Stimulated activated effector memory CD8-positive, alpha-beta T cell treated with anti-CD3 and anti-CD28 coated beads, Interleukin-12 subunit alpha, Interleukin-12 subunit beta, amount 100 ng/mL, for 72 hours (primary cell): ENCODE results near the gene AMFR.
"Not testable (repeated sequence)": the region's sequence is repeated elsewhere in the genome, so short reads cannot be mapped to it uniquely, and the experiment has no call there.

Experiments
- ATAC-seq: fragments of 150-1000 bp; cut with Tn5 transposase; 2 replicates; pipeline ENCODE4 v1.10.0; 2021
- DNase-seq, 2 donors: peaks; one replicate each; pipeline ENCODE4 v3.0.0; 2021 to 2022; ENCODE audit warnings: low spot score in 2 of 2
- H3K27ac Mint-ChIP-seq: one replicate; pipeline ENCODE4 v1.8.0; 2022; ENCODE audit warnings: mild to moderate bottlenecking, mixed read lengths
- H3K36me3 Mint-ChIP-seq: one replicate; pipeline ENCODE4 v1.8.0; 2022; ENCODE audit warnings: mild to moderate bottlenecking, mixed read lengths
- H3K4me1 Mint-ChIP-seq: one replicate; pipeline ENCODE4 v1.8.0; 2022; ENCODE audit warnings: mixed read lengths
- H3K4me3 Mint-ChIP-seq: one replicate; pipeline ENCODE4 v1.8.0; 2022; ENCODE audit warnings: mild to moderate bottlenecking, mixed read lengths
- H3K9me3 Mint-ChIP-seq: one replicate; pipeline ENCODE4 v1.8.0; 2022; ENCODE audit warnings: mixed read lengths

AMFR gene

DNA sequence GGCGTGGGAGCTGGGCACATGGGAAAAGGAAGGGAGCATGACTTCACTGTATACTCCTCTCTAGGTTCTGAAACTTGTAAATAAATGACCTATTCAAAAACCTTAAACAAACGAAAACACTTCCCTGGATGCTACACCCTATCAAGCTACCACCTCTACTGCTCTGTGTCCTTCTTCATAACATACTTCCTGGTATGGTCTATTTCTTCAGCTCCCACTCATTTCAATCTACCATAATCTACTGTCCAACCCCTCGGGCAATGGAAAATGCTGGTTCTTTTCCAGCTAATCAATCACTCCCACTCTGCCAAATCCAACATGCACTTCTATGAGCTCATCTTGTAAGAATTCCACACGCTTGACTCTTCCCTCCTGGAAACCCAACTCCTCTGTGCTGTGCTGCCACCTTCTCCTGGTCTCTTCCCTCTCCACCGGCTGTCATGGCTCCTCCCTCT, 42.4 kb downstream of the AMFR start:
- DNase-seq = no peak

DNA sequence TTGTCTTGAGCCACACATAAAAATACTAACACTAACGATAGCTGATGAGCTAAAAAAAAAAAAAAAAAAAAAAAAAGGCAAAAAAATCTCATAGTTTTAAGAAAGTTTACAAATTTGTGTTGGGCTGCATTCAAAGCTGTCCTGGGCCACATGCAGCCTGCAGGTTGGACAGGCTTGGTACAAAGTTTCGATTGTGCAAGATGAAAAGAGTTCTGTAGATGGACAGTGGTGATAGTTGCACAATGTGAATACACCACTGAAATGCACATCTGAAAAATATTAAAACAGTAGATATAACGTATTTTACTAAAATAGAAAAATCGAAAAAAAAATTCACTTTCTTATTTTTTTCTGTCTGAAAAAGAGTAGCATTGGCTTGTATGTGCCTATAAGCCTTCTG, 42.9 kb downstream of the AMFR start:
- Mint-ChIP-seq H3K36me3 (peaks cover 75% of the 10 kb centered on the region), H3K27ac (no peak overlapping the region), H3K4me3 (no peak overlapping the region), H3K4me1 (no peaks in the 10 kb centered on the region), H3K9me3 (peaks cover 16% of the 10 kb centered on the region)
- no peak for DNase-seq
- no peak for ATAC-seq

More for the DNA sequence above, 42.4 kb downstream of the AMFR start:
- Mint-ChIP-seq H3K4me3 (no peak overlapping the region), H3K9me3 (peaks cover 16% of the 10 kb centered on the region), H3K27ac (no peak overlapping the region), H3K36me3 (peaks cover 76% of the 10 kb centered on the region), H3K4me1 (no peaks in the 10 kb centered on the region)
- no peak for ATAC-seq

DNA sequence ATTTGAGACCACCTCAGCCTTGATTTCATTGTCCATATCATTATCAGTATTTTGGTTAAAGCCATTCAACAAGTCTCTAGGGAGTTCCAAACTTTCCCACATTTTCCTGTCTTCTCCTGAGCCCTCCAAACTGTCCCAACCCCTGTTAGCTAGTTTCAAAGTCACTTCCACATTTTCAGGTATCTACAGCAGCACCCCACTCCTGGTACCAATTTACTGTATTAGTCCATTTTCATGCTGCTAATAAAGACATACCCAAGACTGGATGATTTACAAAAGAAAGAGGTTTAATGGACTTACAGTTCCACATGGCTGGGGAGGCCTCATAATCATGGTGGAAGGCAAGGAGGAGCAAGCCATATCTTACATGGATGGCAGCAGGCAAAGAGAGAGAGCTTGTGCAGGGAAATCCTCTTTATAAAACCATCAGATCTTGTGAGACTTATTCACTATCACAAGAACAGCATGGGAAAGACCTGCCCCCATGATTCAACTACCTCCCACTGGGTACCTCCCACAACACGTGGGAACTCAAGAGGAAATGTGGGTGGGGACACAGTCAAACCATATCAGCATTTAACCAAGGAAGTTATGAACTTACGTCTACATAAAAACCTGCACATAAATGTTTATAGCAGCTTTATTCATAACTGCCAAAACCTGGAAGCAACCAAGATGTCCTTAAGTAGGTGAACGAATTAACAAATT, 44.4 kb downstream of the AMFR start:
- H3K4me3 Mint-ChIP-seq, ATAC-seq, DNase-seq, H3K27ac Mint-ChIP-seq, H3K4me1 Mint-ChIP-seq: not testable (repeated sequence)
- peaks cover 16% of the 10 kb centered on the region for H3K9me3 Mint-ChIP-seq
- H3K36me3 Mint-ChIP-seq = peaks cover 72% of the 10 kb centered on the region

DNA sequence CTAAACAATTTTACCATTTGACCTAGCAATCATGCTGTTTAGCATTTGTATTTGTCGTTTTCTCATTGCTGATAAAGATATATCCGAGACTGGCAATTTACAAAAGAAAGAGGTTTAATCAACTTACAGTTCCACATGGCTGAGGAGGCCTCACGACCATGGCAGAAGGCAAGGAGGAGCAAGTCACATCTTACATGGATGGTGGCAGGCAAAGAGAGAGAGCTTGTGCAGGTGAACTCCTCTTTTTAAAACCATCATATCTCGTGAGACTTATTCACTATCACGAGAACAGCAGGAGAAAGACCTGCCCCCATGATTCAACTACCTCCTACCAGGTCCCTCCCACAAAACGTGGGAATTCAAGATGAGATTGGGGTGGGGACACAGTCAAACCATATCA, 46.3 kb downstream of the AMFR start:
- H3K4me3 Mint-ChIP-seq, H3K4me1 Mint-ChIP-seq, H3K27ac Mint-ChIP-seq, DNase-seq, ATAC-seq: not testable (repeated sequence)
- H3K36me3 Mint-ChIP-seq = peaks cover 59% of the 10 kb centered on the region
- peaks cover 16% of the 10 kb centered on the region for H3K9me3 Mint-ChIP-seq

DNA sequence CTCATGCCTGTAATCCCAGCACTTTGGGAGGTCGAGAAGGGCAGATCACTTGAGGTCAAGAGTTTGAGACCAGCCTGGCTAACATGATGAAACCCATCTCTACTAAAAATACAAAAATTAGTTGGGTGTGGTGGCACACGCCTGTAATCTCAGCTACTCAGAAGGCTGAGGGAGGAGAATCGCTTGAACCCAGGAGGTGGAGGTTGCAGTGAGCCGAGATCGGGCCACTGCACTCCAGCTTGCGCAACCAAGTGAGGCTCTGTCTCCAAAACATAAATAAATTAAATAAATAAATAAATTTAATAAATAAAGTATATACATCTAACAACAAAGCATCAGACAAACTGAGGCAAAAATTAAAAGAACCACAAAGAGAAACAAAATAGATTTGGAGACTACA, 49.6 kb downstream of the AMFR start:
- not testable (repeated sequence) for H3K9me3 Mint-ChIP-seq, H3K4me1 Mint-ChIP-seq, ATAC-seq, H3K4me3 Mint-ChIP-seq, DNase-seq, H3K27ac Mint-ChIP-seq
- peaks cover 39% of the 10 kb centered on the region for H3K36me3 Mint-ChIP-seq

DNA sequence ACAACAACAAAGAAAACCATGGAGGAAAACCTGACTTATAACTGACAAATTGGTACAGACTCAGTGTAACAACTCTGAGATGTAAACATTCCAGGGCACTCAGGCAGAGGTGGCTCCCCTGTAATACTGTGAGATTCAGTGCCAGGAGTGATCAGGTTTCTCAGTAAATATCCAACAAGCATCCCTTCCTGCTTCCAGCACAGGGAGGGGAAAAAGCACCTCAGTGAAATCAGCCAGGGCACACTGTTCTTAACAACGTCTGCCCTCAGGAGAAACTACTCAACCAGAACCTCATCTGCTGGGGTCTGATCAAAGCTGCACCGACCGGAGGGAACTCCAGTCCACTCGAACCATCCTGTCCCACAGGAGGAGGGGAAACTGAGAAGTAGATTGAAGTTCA, 52.3 kb downstream of the AMFR start:
- ATAC-seq (no peak), DNase-seq (no peak)
- Mint-ChIP-seq H3K9me3 (no peaks in the 10 kb centered on the region), H3K27ac (no peak overlapping the region), H3K4me1 (peaks cover 9% of the 10 kb centered on the region), H3K4me3 (no peak overlapping the region), H3K36me3 (peaks cover 34% of the 10 kb centered on the region)

DNA sequence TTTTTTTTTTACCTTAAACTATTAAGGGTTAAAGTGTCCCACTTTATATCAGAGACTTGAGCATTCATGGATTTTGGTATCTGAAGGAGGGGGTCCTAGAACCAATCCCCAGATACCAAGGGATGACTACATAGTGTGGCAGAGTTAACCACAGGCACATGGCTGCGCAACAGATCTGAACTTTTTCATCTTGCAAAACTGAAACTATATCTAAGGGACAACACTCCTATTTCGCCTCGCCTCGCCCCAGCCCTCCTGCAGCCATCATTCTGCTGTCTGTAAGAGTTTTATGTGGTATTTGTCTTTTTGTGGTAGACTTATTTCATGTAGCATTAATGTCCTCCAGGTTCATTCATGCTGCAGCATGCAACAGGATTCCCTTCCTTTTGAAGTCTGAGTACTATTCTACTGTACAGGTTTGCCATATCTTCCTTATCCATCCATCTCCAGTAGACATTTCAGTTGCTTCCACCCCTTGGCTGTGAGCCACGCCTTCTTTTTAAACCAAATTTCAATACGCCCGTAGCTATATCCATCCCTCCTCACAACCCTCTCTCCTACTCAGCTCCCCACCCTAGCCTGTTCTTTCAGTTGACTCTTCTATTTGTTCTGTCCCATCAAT, 53.2 kb downstream of the AMFR start:
- H3K36me3 Mint-ChIP-seq = peaks cover 42% of the 10 kb centered on the region
- peaks cover 9% of the 10 kb centered on the region for H3K4me1 Mint-ChIP-seq
- no peak overlapping the region for H3K4me3 Mint-ChIP-seq
- DNase-seq (no peak), ATAC-seq (no peak)
- H3K27ac Mint-ChIP-seq = peak overlapping the region; percentile 46
- H3K9me3 Mint-ChIP-seq = no peaks in the 10 kb centered on the region

DNA sequence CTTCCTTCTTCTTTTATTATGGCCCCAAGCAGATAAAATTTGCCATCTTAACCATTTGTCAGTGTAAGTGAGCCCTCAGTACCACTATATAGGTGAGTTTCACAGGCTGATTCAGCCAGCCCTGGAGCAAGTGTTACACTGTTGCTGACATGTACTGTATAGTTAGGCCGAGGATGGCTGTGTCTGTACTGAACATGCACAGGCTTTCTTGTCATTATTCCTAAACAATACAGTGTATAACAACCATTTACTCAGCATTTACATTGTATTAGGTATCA, 53.7 kb downstream of the AMFR start:
- Mint-ChIP-seq H3K4me1 (peaks cover 9% of the 10 kb centered on the region), H3K36me3 (peaks cover 46% of the 10 kb centered on the region), H3K4me3 (no peak overlapping the region), H3K27ac (peak overlapping the region; percentile 46), H3K9me3 (no peaks in the 10 kb centered on the region)
- DNase-seq (no peak), ATAC-seq (no peak)

DNA sequence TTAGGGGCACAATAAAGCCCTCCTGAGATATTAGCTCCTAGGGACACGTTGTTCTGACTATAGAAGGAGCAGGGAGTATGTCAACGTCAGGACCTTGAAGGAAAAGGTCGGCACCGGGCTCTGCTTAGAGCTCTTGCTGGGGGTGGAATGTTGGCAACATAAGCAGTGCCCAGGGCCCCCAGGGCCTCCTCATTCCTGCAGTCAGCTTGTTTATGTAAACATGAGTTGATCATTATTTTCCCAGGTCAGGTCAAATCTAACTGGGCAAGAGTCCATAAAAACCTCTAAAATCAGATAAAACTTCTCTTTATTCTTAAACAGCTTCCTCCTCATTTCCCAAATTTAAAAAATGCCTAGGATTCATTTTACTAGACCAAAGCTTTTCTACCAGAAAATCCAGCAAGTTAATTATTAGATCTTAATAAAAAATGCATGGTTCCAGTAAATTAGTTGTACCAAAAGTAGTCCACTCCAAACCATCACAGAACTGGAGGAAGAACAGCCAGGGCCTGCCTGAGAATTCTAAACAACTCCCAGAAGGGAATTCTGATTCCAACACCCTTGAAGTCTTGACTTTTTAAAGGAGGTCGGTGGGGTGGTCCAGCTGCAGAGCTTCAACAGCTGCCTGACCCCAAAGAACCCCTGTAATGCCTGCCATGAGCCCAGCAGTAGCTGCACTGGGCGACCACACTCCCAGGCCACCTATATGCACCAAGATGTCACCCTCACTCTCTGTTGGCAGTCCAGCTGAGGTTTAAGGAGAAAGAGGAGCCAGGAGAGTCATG, 54.3 kb downstream of the AMFR start:
- DNase-seq (no peak), ATAC-seq (no peak)
- Mint-ChIP-seq H3K27ac (peak overlapping the region; percentile 46), H3K4me1 (peaks cover 9% of the 10 kb centered on the region), H3K4me3 (no peak overlapping the region), H3K36me3 (peaks cover 51% of the 10 kb centered on the region), H3K9me3 (no peaks in the 10 kb centered on the region)

DNA sequence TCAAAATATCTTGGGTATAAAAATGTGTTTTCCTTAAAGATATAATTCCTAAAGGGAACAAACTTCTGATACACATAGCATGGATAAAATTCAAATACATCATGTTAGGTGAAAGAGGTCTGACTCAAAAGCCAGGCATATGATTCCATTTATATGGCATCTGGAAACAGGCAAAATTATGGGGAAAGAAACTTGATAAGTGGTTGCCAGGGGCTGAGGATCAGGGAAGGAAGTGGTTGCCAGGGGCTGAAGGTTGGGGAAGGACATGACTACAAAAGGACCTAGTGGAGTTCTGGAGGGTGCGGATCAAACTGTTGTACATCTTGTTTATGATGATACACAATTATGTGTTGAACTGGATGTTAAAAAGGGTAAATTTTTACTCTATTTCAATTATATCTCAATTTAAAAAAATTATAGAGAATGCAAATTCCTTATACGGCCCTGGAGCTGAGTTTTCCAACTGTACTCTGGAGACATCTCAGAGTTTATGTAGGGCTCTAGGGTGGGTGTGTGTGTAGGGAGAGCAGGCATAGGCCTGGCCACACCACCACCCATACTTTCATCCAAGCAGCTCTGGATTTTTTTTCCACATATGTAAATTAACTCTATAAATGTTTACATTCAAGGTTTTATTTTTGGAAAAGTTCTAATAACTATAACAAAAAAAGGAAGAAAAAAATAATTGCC, 55.0 kb downstream of the AMFR start:
- DNase-seq = no peak
- Mint-ChIP-seq H3K36me3 (peaks cover 51% of the 10 kb centered on the region), H3K4me3 (no peak overlapping the region), H3K4me1 (peaks cover 9% of the 10 kb centered on the region), H3K9me3 (no peaks in the 10 kb centered on the region), H3K27ac (no peak overlapping the region)
- ATAC-seq = no peak

DNA sequence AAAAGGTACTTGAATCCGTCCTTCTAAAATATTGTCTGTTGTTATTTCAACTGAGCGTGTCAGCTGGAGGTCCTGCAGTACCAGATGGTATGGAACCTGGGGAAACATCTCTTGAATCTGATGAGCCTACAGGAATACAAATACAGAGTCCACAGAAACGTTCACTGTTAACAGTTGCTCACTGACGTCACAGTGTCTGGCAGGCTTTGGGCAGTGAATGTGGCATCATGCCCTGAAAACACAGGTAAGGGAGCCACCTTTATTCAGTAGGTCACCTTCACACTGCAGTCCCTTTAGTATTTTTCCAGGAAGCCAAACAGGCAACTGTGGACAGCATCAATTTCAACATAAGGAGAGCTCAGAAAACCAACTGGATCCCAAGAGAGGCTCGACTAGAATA, 56.1 kb downstream of the AMFR start:
- Mint-ChIP-seq H3K27ac (peak overlapping the region; percentile 16), H3K4me1 (peaks cover 9% of the 10 kb centered on the region), H3K4me3 (no peak overlapping the region), H3K36me3 (peaks cover 54% of the 10 kb centered on the region), H3K9me3 (no peaks in the 10 kb centered on the region)
- no peak for DNase-seq
- no peak for ATAC-seq

DNA sequence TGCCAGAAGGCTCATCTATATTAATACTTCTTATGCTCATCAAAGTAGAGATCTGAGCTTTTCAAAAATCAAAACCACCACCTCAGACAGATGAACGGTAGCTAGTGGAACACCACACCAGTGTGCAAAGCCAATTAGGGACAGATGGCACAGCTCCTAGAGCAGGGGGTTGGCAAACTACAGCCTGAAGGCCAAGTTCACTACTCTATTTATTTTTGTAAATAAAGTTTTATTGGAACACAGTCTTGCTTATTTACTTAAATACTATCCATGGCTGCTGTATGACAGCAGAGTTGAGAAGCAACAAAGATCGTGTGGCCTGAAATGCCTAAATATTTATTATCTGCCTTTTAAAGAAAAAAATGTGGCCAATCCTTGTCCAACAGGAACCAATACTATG, 56.8 kb downstream of the AMFR start:
- peak overlapping the region; percentile 16 for H3K27ac Mint-ChIP-seq
- no peaks in the 10 kb centered on the region for H3K9me3 Mint-ChIP-seq
- no peak overlapping the region for H3K4me3 Mint-ChIP-seq
- H3K4me1 Mint-ChIP-seq = peaks cover 9% of the 10 kb centered on the region
- ATAC-seq (no peak), DNase-seq (no peak)
- peaks cover 48% of the 10 kb centered on the region for H3K36me3 Mint-ChIP-seq

DNA sequence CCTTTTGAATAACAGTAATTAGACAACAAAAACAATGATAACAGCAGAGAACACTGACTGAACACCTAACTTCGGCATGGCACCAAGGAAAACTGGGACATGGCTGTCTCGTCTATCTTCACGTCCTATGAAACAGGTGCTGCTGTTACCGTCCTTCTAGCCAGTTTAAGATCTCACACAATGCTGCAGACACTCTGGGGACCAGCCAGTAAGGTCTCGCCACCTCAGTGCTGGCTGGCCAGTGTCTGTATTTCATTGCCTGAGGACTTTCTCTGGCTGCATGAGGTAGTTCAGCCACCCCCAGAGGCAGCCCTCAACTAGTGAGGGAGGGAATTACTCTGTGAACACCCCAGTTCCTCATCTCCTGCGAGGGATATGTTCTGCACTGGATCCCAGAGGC, 57.6 kb downstream of the AMFR start:
- DNase-seq = no peak
- no peaks in the 10 kb centered on the region for H3K9me3 Mint-ChIP-seq
- H3K4me3 Mint-ChIP-seq = no peak overlapping the region
- H3K27ac Mint-ChIP-seq = no peak overlapping the region
- H3K4me1 Mint-ChIP-seq = peaks cover 9% of the 10 kb centered on the region
- no peak for ATAC-seq
- peaks cover 42% of the 10 kb centered on the region for H3K36me3 Mint-ChIP-seq

DNA sequence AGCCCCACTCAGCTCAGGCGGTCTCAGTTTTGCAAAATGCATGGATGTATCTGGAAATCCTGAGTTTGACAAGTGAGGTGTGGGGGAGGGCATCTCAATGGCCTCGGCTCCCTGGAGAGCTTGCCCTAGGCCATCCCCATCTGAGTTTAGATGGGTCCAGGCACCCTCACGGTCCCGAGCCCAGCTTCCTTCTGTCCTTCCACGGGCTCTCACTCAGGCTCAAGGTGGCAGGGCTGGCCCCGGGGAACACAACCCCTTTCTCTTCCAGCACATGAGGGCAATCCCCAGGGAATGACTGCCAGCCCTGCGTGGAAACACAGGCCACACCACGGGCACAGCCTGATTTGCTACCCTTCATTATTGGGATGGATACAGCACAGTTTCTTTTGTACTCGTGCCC, 58.4 kb downstream of the AMFR start:
- Mint-ChIP-seq H3K36me3 (peaks cover 50% of the 10 kb centered on the region), H3K27ac (no peak overlapping the region)

DNA sequence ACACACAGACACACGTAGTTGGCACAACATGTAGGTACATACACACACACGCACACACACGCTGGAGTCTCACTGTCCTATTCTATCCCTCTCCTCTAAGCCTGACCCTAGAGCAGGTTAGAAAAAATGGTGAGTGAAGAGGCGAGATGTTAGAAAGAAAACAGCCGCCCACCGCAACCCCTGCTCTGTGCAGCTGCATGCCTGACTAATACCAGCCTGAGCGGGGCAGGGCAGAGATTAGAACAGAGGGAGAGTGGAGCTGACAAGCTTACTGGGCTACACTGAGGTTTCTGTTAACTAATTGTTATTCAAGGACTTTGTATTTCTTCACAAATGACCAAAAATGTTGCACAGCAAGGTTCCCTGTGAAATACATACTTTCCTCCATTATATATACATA, 59.8 kb downstream of the AMFR start:
- Mint-ChIP-seq H3K4me3 (no peak overlapping the region), H3K27ac (no peak overlapping the region), H3K36me3 (peaks cover 61% of the 10 kb centered on the region), H3K9me3 (no peaks in the 10 kb centered on the region), H3K4me1 (no peaks in the 10 kb centered on the region)
- ATAC-seq = no peak
- no peak for DNase-seq

More for the DNA sequence above, 58.4 kb downstream of the AMFR start:
- Mint-ChIP-seq H3K4me1 (peaks cover 1% of the 10 kb centered on the region), H3K9me3 (no peaks in the 10 kb centered on the region), H3K4me3 (no peak overlapping the region)
- ATAC-seq (no peak), DNase-seq (peak in 1 of 2 donors; percentile 35)
